GM23248 (cell line): Measurements from ENCODE around the gene OTOGL.

ENCODE experiments used
- EZH2 ChIP-seq: fragments of 200-600 bp; sonication (generic); IDR thresholded peaks from 2 replicates; pipeline ENCODE4 v1.6.1; 2018; ENCODE audit warnings: antibody characterized with exemption, mild to moderate bottlenecking; ENCODE audit not compliant: insufficient read depth, poor library complexity, severe bottlenecking
- EZH2phosphoT487 ChIP-seq: fragments of 200-600 bp; sonication (generic); IDR thresholded peaks from 2 replicates; pipeline ENCODE4 v1.6.1; 2018; ENCODE audit warnings: antibody characterized with exemption, moderate library complexity, mild to moderate bottlenecking, low read depth; ENCODE audit not compliant: insufficient read depth

DNA sequence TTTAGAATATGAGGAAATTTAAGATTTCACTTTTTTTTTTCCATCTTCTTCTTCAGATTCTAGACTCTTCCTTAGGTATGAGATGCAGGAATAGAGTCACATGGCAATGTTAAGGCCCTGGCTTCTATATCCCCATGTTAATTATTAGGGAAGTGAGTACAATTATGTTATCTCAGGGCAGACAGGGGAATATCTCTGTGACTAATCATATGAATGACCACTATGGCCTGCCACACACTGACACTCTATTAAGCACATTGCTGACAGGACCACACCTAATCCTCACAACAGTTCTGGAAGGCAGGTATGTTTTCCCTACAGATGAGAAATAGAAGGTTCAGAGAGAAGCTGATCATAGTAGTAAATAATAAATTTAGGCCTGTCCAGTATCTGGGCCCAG lies 275.3 kb downstream of the OTOGL start:
- TF ChIP-seq EZH2 (no peak), EZH2phosphoT487 (no peak)
